Ishikawa (cell line): Measurements from ENCODE around the gene CLK3.
A peak's percentile ranks its signal among the peaks of the same experiment; 100 is the strongest.

ENCODE experiments used
- CEBPB ChIP-seq: IDR thresholded peaks from 2 replicates; pipeline ENCODE4 v1.6.1; 2012
- CREB1 ChIP-seq: IDR thresholded peaks from 2 replicates; pipeline ENCODE4 v1.6.1; 2012; ENCODE audit warnings: low read depth
- EGR1 ChIP-seq: IDR thresholded peaks from 2 replicates; pipeline ENCODE4 v1.6.1; 2012
- EP300 ChIP-seq: IDR thresholded peaks from 2 replicates; pipeline ENCODE4 v1.6.1; 2012; ENCODE audit warnings: borderline replicate concordance
- FOXM1 ChIP-seq: IDR thresholded peaks from 2 replicates; pipeline ENCODE4 v1.6.1; 2012; ENCODE audit warnings: low read depth, borderline replicate concordance
- MAX ChIP-seq: IDR thresholded peaks from 2 replicates; pipeline ENCODE4 v1.6.1; 2012
- NFIC ChIP-seq: IDR thresholded peaks from 2 replicates; pipeline ENCODE4 v1.6.1; 2012
- RAD21 ChIP-seq: IDR thresholded peaks from 2 replicates; pipeline ENCODE4 v1.6.1; 2012; ENCODE audit warnings: low read depth
- REST ChIP-seq: IDR thresholded peaks from 2 replicates; pipeline ENCODE4 v1.6.1; 2012; ENCODE audit warnings: low read depth, mild to moderate bottlenecking
- TAF1 ChIP-seq: IDR thresholded peaks from 2 replicates; pipeline ENCODE4 v1.6.1; 2012; ENCODE audit warnings: low read depth, mild to moderate bottlenecking
- TCF12 ChIP-seq: IDR thresholded peaks from 2 replicates; pipeline ENCODE4 v1.6.1; 2012; ENCODE audit warnings: low read depth
- TEAD4 ChIP-seq: IDR thresholded peaks from 2 replicates; pipeline ENCODE4 v1.6.1; 2012
- YY1 ChIP-seq: IDR thresholded peaks from 2 replicates; pipeline ENCODE4 v1.6.1; 2012; ENCODE audit warnings: low read depth
- ZBTB7A ChIP-seq: IDR thresholded peaks from 2 replicates; pipeline ENCODE4 v1.6.1; 2012; ENCODE audit warnings: low read depth
- TF ChIP-seq, protein P1 (sequence below): IDR thresholded peaks from 2 replicates; pipeline ENCODE4 v1.6.1; 2012

The CLK3 gene

GRCh38 chr15:74619916-74620635, 4.4 kb downstream of the CLK3 start:
- no peak for TF ChIP-seq ZBTB7A
- TF ChIP-seq RAD21, result no peak
- no peak for TF ChIP-seq MAX
- no peak for TF ChIP-seq FOXM1

GRCh38 chr15:74620636-74621545, 5.3 kb downstream of the CLK3 start:
- TF ChIP-seq TCF12 (no peak), REST (no peak), EP300 (no peak), YY1 (0 out of 2 replicates have a peak, but pooled peaks have one; percentile 52), TEAD4 (no peak), MAX (peak; percentile 50; the same call in 1 of the 2 replicates), EGR1 (no peak), ZBTB7A (no peak), CREB1 (no peak), CEBPB (no peak), TAF1 (no peak), RAD21 (peak; percentile 87), NFIC (peak; percentile 19; the same call in 1 of the 2 replicates), FOXM1 (no peak)
- TF ChIP-seq, protein P1, sequence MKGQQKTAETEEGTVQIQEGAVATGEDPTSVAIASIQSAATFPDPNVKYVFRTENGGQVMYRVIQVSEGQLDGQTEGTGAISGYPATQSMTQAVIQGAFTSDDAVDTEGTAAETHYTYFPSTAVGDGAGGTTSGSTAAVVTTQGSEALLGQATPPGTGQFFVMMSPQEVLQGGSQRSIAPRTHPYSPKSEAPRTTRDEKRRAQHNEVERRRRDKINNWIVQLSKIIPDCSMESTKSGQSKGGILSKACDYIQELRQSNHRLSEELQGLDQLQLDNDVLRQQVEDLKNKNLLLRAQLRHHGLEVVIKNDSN, result no peak

GRCh38 chr15:74621546-74621920, 5.9 kb downstream of the CLK3 start:
- TF ChIP-seq EP300 (no peak), CREB1 (no peak), MAX (no peak), RAD21 (no peak), TCF12 (no peak)
- TF ChIP-seq, protein P1, result no peak

DNA sequence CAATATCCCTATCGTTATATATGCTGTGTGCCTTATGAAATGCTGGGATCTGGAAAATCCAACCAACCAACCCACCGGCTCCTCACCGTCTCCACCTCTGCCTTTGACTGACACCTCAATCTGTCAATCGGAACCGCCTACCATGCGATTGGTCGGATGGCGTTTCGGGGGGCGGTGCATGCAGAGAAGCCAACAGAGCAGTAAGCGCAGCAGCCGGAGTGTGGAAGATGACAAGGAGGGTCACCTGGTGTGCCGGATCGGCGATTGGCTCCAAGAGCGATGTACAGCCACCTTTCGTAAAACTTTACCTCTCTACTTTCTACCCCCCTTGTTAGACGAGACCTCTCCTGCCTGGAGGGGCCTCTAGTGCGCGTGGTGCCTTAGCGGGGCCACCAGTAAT, 6.3 kb downstream of the CLK3 start:
- TF ChIP-seq MAX (no peak), YY1 (no peak), EGR1 (no peak)

DNA sequence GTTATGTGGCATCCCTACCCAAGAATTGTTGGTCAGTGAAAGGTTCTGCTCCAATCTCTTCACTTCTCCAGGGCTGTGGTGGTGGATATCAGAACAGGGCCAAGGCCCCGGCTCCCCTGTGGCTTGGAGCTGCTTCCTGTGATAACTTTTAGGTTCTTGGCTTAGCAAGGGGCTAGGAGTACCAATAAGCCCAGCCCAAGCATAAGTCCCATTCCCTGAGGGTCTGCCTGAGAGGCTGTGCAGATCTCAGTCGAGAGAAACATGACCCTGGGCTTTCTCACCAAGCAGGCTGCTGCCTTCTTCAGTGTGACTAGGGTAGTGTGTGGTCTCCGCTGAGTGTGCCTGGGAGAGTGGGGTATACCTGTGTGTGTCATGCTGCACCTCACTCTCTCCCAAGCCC, 7.1 kb downstream of the CLK3 start:
- TF ChIP-seq NFIC (no peak), REST (no peak)

GRCh38 chr15:74624020-74624602, 8.5 kb downstream of the CLK3 start:
- TF ChIP-seq MAX, result no peak
- no peak for TF ChIP-seq ZBTB7A
- TF ChIP-seq YY1, result no peak
- TF ChIP-seq EGR1, result no peak
- no peak for TF ChIP-seq TEAD4
- no peak for TF ChIP-seq TAF1
- no peak for TF ChIP-seq CEBPB
- no peak for TF ChIP-seq EP300
- no peak for TF ChIP-seq FOXM1
- no peak for TF ChIP-seq RAD21
